Measurements from ENCODE around the gene DHRS7B. TPM values are rescaled to one million over a fixed set of nuclear protein-coding genes. Genes with fewer than 3 reads are reported as not detected.

Gene DHRS7B
- total and polyA plus RNA-seq, 2 of the 13 experiments (the other 11 are each of a cell fraction or from before 2014, with no cell fraction given): 20.0 to 35.8 TPM

DNA sequence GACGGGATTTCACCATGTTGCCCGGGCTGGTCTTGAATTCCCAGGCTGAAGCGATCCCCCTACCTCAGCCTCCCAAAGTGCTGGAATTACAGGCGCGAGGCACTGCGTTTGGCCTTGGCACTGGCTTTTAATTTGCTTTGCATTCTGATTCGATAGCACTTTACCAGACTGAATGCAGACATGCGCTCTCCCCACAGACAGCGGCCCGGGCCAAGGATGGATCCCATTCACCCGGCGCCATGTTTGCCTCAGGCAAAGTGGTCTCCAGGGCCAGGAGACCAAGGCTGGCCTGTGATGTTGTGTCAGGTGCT is 41.7 kb downstream of the DHRS7B start (continued):
- TF ChIP-seq, protein P1, sequence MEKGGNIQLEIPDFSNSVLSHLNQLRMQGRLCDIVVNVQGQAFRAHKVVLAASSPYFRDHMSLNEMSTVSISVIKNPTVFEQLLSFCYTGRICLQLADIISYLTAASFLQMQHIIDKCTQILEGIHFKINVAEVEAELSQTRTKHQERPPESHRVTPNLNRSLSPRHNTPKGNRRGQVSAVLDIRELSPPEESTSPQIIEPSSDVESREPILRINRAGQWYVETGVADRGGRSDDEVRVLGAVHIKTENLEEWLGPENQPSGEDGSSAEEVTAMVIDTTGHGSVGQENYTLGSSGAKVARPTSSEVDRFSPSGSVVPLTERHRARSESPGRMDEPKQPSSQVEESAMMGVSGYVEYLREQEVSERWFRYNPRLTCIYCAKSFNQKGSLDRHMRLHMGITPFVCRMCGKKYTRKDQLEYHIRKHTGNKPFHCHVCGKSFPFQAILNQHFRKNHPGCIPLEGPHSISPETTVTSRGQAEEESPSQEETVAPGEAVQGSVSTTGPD (CRISPR knock-in tag; IDR thresholded peaks at IDR 0.05): no peak
- TF ChIP-seq, protein P2, sequence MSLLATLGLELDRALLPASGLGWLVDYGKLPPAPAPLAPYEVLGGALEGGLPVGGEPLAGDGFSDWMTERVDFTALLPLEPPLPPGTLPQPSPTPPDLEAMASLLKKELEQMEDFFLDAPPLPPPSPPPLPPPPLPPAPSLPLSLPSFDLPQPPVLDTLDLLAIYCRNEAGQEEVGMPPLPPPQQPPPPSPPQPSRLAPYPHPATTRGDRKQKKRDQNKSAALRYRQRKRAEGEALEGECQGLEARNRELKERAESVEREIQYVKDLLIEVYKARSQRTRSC (CRISPR knock-in tag; IDR thresholded peaks at IDR 0.05; ENCODE audit: low read depth): no peak
- TF ChIP-seq TARDBP (CRISPR knock-in tag; IDR thresholded peaks at IDR 0.05) (no peak), ZNF562 (CRISPR knock-in tag; IDR thresholded peaks at IDR 0.05; ENCODE audit: borderline replicate concordance) (no peak), TOE1 (CRISPR knock-in tag; IDR thresholded peaks at IDR 0.05) (no peak)
- TF ChIP-seq, protein P3, sequence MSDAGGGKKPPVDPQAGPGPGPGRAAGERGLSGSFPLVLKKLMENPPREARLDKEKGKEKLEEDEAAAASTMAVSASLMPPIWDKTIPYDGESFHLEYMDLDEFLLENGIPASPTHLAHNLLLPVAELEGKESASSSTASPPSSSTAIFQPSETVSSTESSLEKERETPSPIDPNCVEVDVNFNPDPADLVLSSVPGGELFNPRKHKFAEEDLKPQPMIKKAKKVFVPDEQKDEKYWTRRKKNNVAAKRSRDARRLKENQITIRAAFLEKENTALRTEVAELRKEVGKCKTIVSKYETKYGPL (CRISPR knock-in tag; IDR thresholded peaks at IDR 0.05): no peak

DNA sequence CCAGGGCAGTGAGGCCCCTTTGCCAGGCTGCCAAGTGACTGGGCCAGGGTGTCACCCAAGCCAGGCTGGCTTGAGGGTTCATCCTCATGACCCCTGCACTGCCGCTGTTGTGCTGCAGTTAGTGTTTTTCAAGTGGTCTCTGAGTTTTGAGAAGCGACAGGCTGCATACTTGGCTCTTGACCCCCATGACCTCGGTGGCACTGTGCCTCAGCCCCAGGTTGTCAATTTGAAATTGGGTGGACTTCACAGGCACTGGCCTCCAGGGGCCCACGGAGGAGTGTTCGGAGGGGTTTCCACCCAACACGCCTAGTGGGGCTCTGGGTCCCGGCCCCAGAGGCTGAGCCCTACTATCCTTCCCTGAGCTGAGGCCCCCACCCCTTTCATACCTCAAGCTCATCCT is 42.7 kb downstream of the DHRS7B start:
- Histone ChIP-seq H3K4me3 (replicated peaks in 1 of 3; ENCODE audit: insufficient read depth in 1 of 3, low read depth in 2 of 3, low read length in 3 of 3) (no peak overlapping the region), H3K4me2 (ENCODE audit: low read depth, low read length) (no peak overlapping the region), H3K9ac (ENCODE audit: insufficient read depth, low read depth, low read length) (no peak overlapping the region), H4K20me1 (ENCODE audit: insufficient read depth, low read length) (no peaks in the 10 kb centered on the region; the same call in 1 of the 2 replicates), H3K4me1 (ENCODE audit: insufficient read depth, low read length) (peaks cover 12% of the 10 kb centered on the region; the same call in 1 of the 2 replicates), H3K27me3 (ENCODE audit: control insufficient read depth in 1 of 2, insufficient read depth in 2 of 2, low read length in 2 of 2) (no peaks in the 10 kb centered on the region), H3K27ac (ENCODE audit: extremely low read length, insufficient read depth, low read length) (no peak overlapping the region), H3K36me3 (replicated peaks in 1 of 2; ENCODE audit: control insufficient read depth in 1 of 2, insufficient read depth in 2 of 2, low read length in 2 of 2) (peaks cover 4 to 22% of the 10 kb centered on the region in 2 experiments; a peak in 4 of 5 replicates), H3K79me2 (ENCODE audit: insufficient read depth, low read length) (no peaks in the 10 kb centered on the region), H2AFZ (ENCODE audit: low read length) (no peak overlapping the region), H3K9me3 (ENCODE audit: low read length) (no peaks in the 10 kb centered on the region)
- DNase-seq (ENCODE audit: low spot score) (no peak), FAIRE-seq (no peak), ATAC-seq (no peak)
- intact Hi-C loops (cut with micrococcal nuclease; ENCODE audit: unreplicated experiment) (no loop called here), in situ Hi-C loops (cut with HindIII; ENCODE audit: extremely low pct_ligation_motif_present, low pct_unique_long_range_greater_than_20kb) (no loop called here)
- 96% methylated on average over 5 of the region's 7 CpGs for WGBS (ENCODE audit: low lambda C conversion rate)
- BruUV-seq (replicated peaks): no TSS peak
- CTCF ChIA-PET (ENCODE audit: low intra/inter-chr PET ratio, low total read pairs): no interaction called here
- POLR2A ChIA-PET: no interaction called here
- TF ChIP-seq, protein P4, sequence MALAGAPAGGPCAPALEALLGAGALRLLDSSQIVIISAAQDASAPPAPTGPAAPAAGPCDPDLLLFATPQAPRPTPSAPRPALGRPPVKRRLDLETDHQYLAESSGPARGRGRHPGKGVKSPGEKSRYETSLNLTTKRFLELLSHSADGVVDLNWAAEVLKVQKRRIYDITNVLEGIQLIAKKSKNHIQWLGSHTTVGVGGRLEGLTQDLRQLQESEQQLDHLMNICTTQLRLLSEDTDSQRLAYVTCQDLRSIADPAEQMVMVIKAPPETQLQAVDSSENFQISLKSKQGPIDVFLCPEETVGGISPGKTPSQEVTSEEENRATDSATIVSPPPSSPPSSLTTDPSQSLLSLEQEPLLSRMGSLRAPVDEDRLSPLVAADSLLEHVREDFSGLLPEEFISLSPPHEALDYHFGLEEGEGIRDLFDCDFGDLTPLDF (CRISPR knock-in tag; IDR thresholded peaks at IDR 0.05): no peak
- TF ChIP-seq, protein P5, sequence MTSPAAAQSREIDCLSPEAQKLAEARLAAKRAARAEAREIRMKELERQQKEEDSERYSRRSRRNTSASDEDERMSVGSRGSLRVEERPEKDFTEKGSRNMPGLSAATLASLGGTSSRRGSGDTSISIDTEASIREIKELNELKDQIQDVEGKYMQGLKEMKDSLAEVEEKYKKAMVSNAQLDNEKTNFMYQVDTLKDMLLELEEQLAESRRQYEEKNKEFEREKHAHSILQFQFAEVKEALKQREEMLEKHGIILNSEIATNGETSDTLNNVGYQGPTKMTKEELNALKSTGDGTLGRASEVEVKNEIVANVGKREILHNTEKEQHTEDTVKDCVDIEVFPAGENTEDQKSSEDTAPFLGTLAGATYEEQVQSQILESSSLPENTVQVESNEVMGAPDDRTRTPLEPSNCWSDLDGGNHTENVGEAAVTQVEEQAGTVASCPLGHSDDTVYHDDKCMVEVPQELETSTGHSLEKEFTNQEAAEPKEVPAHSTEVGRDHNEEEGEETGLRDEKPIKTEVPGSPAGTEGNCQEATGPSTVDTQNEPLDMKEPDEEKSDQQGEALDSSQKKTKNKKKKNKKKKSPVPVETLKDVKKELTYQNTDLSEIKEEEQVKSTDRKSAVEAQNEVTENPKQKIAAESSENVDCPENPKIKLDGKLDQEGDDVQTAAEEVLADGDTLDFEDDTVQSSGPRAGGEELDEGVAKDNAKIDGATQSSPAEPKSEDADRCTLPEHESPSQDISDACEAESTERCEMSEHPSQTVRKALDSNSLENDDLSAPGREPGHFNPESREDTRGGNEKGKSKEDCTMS (CRISPR knock-in tag; conservative IDR thresholded peaks at IDR 0.05): no peak
- TF ChIP-seq FOXO1 (CRISPR knock-in tag; IDR thresholded peaks at IDR 0.05): no peak
- TF ChIP-seq ERF (CRISPR knock-in tag; IDR thresholded peaks at IDR 0.05): no peak
- TF ChIP-seq ZNF441 (CRISPR knock-in tag; IDR thresholded peaks at IDR 0.05; ENCODE audit: borderline replicate concordance): no peak
- no peak for TF ChIP-seq CENPT (CRISPR knock-in tag; IDR thresholded peaks at IDR 0.05; ENCODE audit: low read depth)
- no peak for TF ChIP-seq IKZF1 (IDR thresholded peaks at IDR 0.05)
- no peak for TF ChIP-seq ZNF225 (CRISPR knock-in tag; IDR thresholded peaks at IDR 0.05)
- TF ChIP-seq FOXC1 (CRISPR knock-in tag; IDR thresholded peaks at IDR 0.05; ENCODE audit: borderline replicate concordance): no peak
- TF ChIP-seq ADNP (CRISPR knock-in tag; IDR thresholded peaks at IDR 0.05): no peak
- TF ChIP-seq NONO (IDR thresholded peaks at IDR 0.05): no peak
- TF ChIP-seq NONO (CRISPR knock-in tag; conservative IDR thresholded peaks at IDR 0.05): no peak
- no peak for TF ChIP-seq ZNF558 (CRISPR knock-in tag; IDR thresholded peaks at IDR 0.05; ENCODE audit: borderline replicate concordance)
- no peak for TF ChIP-seq ELF3 (CRISPR knock-in tag; IDR thresholded peaks at IDR 0.05)
